A549 (cell line): ENCODE measurements around the gene CLSTN1. TPM values are rescaled to one million over a fixed set of nuclear protein-coding genes. Genes with fewer than 3 reads are reported as not detected.
"Not testable (repeated sequence)": the region's sequence is repeated elsewhere in the genome, so short reads cannot be mapped to it uniquely, and the experiment has no call there.

Experiments used
- ATAC-seq, 2 experiments: fragments of 200-7000 bp in 1 of 2; fragments of >200 bp in 1 of 2; cut with Nextera tagmentation in 1 of 2; cut with Tn5 transposase in 1 of 2; 3 replicates each; pipeline versions ENCODE4 v1.8.0 to v1.9.1; 2018 to 2020; ENCODE audit warnings: mild to moderate bottlenecking in 1 of 2, moderate library complexity in 1 of 2
- CTCF ChIA-PET: fragments of 300-600 bp; sonication (Branson Sonifier 250); formaldehyde crosslinking; extraction: SDS; loops from one replicate; lab custom pipeline; 2021; ENCODE audit warnings: antibody characterized with exemption, inconsistent platforms; lab: Yijun Ruan, JAX
- POLR2A ChIA-PET: fragments of 350-600 bp; formaldehyde crosslinking; extraction: SDS; loops from one replicate; lab custom pipeline; 2021; ENCODE audit warnings: antibody characterized with exemption, inconsistent platforms; lab: Yijun Ruan, JAX
- DNase-seq, 2 experiments: peaks; one replicate each; pipeline versions ENCODE4 v3.0.0 to v3.0.0-alpha.2; 2011 to 2016; ENCODE audit warnings: low read depth in 1 of 2, low spot score in 1 of 2
- FAIRE-seq: peaks from 2 replicates; lab custom pipeline; 2011; peaks lifted over from hg19 to GRCh38; lab: Jason Lieb, UNC
- H3K27ac ChIP-seq, 2 experiments: fragments of >200 bp; sonication (Bioruptor Twin); formaldehyde crosslinking; 3 replicates each; pipeline ENCODE4 v1.5.1; 2016 to 2017
- H3K4me1 ChIP-seq: fragments of >200 bp; sonication (Bioruptor Twin); formaldehyde crosslinking; 3 replicates; pipeline ENCODE4 v1.6.1; 2016
- H3K4me2 ChIP-seq: fragments of >200 bp; sonication (Bioruptor Twin); formaldehyde crosslinking; 3 replicates; pipeline ENCODE4 v1.6.1; 2016
- H3K4me3 ChIP-seq: fragments of >200 bp; sonication (Bioruptor Twin); formaldehyde crosslinking; 3 replicates; pipeline ENCODE4 v1.5.1; 2016
- H3K9me3 ChIP-seq: fragments of >200 bp; sonication (Bioruptor Twin); formaldehyde crosslinking; 3 replicates; pipeline ENCODE4 v1.6.1; 2016
- ATOH8 ChIP-seq: fragments of 250-450 bp; sonication (Bioruptor Pico); IDR thresholded peaks from 2 replicates; pipeline ENCODE4 v1.5.0; 2020; ENCODE audit warnings: low read depth, mild to moderate bottlenecking, moderate library complexity
- BHLHE40 ChIP-seq: IDR thresholded peaks from 2 replicates; pipeline ENCODE4 v1.6.1; 2012; ENCODE audit warnings: low read depth, low read length, inconsistent platforms
- CBX8 ChIP-seq: fragments of 200-600 bp; sonication (generic); IDR thresholded peaks from 2 replicates; pipeline ENCODE4 v1.6.1; 2016
- CEBPB ChIP-seq, 2 experiments: fragments of >200 bp in 1 of 2; sonication (Bioruptor Twin) in 1 of 2; formaldehyde crosslinking in 1 of 2; IDR thresholded peaks; 2 replicates each; pipeline ENCODE4 v1.6.1; 2012 to 2016
- CHD2 ChIP-seq: fragments of 150-350 bp; IDR thresholded peaks from 2 replicates; pipeline ENCODE4 v1.6.1; 2014; ENCODE audit warnings: low read length; ENCODE audit not compliant: partially characterized antibody
- ESRRA ChIP-seq: fragments of 150-350 bp; IDR thresholded peaks from 2 replicates; pipeline ENCODE4 v1.6.1; 2014; ENCODE audit warnings: mild to moderate bottlenecking, low read length, borderline replicate concordance
- GATA3 ChIP-seq: IDR thresholded peaks from 2 replicates; pipeline ENCODE4 v1.6.1; 2012; ENCODE audit warnings: borderline replicate concordance
- HDAC2 ChIP-seq: fragments of 200-600 bp; sonication (generic); IDR thresholded peaks from 2 replicates; pipeline ENCODE4 v1.6.1; 2016
- HOXA7 ChIP-seq: fragments of 250-450 bp; sonication (Bioruptor Pico); IDR thresholded peaks from 2 replicates; pipeline ENCODE4 v1.5.0; 2020; ENCODE audit warnings: mild to moderate bottlenecking, moderate library complexity
- HOXB13 ChIP-seq: fragments of 250-450 bp; sonication (Bioruptor Pico); IDR thresholded peaks from 2 replicates; pipeline ENCODE4 v1.5.0; 2020; ENCODE audit warnings: low read depth, mild to moderate bottlenecking, moderate library complexity
- HOXB5 ChIP-seq: fragments of 250-450 bp; sonication (Bioruptor Pico); IDR thresholded peaks from 2 replicates; pipeline ENCODE4 v1.5.0; 2020; ENCODE audit warnings: mild to moderate bottlenecking, moderate library complexity
- JUN ChIP-seq, 2 experiments: fragments of >200 bp; sonication (Bioruptor Twin); formaldehyde crosslinking; IDR thresholded peaks; 2 replicates in 1 of 2; 3 replicates in 1 of 2; pipeline ENCODE4 v1.6.1; 2016 to 2017
- KDM1A ChIP-seq: fragments of 200-600 bp; sonication (generic); IDR thresholded peaks from 2 replicates; pipeline ENCODE4 v1.6.1; 2016; ENCODE audit warnings: low read depth, mild to moderate bottlenecking
- KDM5A ChIP-seq: fragments of 200-600 bp; sonication (generic); IDR thresholded peaks from 2 replicates; pipeline ENCODE4 v1.6.1; 2016; ENCODE audit warnings: antibody characterized with exemption, mild to moderate bottlenecking
- MAFK ChIP-seq: fragments of 450-650 bp; IDR thresholded peaks from 2 replicates; pipeline ENCODE4 v1.6.1; 2014; ENCODE audit not compliant: partially characterized antibody
- NFE2L2 ChIP-seq: fragments of 150-350 bp; conservative IDR thresholded peaks from 2 replicates; pipeline ENCODE4 v1.6.1; 2014; ENCODE audit warnings: low read length
- NPAS2 ChIP-seq: fragments of 250-450 bp; sonication (Bioruptor Pico); IDR thresholded peaks from 2 replicates; pipeline ENCODE4 v1.8.0; 2022; ENCODE audit warnings: mild to moderate bottlenecking, moderate library complexity, borderline replicate concordance
- POLR2AphosphoS2 ChIP-seq: conservative IDR thresholded peaks from 2 replicates; pipeline ENCODE4 v1.6.1; 2012; ENCODE audit warnings: low read length, improper control_type of control experiment, inconsistent platforms
- RAD21 ChIP-seq, 2 experiments: fragments of >200 bp in 1 of 2; sonication (Bioruptor Twin) in 1 of 2; formaldehyde crosslinking in 1 of 2; IDR thresholded peaks in 1 of 2; conservative IDR thresholded peaks in 1 of 2; 2 replicates in 1 of 2; 3 replicates in 1 of 2; pipeline ENCODE4 v1.6.1; 2012 to 2018; ENCODE audit warnings: inconsistent platforms in 1 of 2
- RARB ChIP-seq: fragments of 250-450 bp; sonication (Bioruptor Pico); IDR thresholded peaks from 2 replicates; pipeline ENCODE4 v1.8.0; 2021; ENCODE audit warnings: mild to moderate bottlenecking, moderate library complexity
- RCOR1 ChIP-seq: fragments of 150-350 bp; IDR thresholded peaks from 2 replicates; pipeline ENCODE4 v1.6.1; 2014; ENCODE audit warnings: antibody characterized with exemption, low read length, low read depth
- RFX5 ChIP-seq: fragments of 450-650 bp; IDR thresholded peaks from 2 replicates; pipeline ENCODE4 v1.7.1; 2014; ENCODE audit warnings: antibody characterized with exemption, mild to moderate bottlenecking, moderate library complexity
- RNF2 ChIP-seq: fragments of 200-600 bp; sonication (generic); IDR thresholded peaks from 2 replicates; pipeline ENCODE4 v1.6.1; 2016; ENCODE audit warnings: low read depth, mild to moderate bottlenecking, antibody characterized with exemption, moderate library complexity, borderline replicate concordance
- SREBF2 ChIP-seq: fragments of 450-650 bp; IDR thresholded peaks from 2 replicates; pipeline ENCODE4 v1.6.1; 2014; ENCODE audit warnings: mild to moderate bottlenecking, moderate library complexity
- TFCP2L1 ChIP-seq: fragments of 250-450 bp; sonication (Bioruptor Pico); IDR thresholded peaks from 2 replicates; pipeline ENCODE4 v1.5.0; 2021; ENCODE audit warnings: mild to moderate bottlenecking
- ZC3H11A ChIP-seq: fragments of 450-650 bp; IDR thresholded peaks from 2 replicates; pipeline ENCODE4 v1.6.1; 2014; ENCODE audit warnings: antibody characterized with exemption, mild to moderate bottlenecking
- WGBS: methylation state at CpG from one replicate; pipeline ENCODE4 v1.1.6; 2017; ENCODE audit errors: missing lambda C conversion rate; 5-methylcytosine and 5-hydroxymethylcytosine counted together
- polyA plus RNA-seq, 4 experiments: library from polyadenylated mRNA; depleted of rRNA in 3 of 4; stranded (reverse); fragments of >200 nt; fragmentation: RNase III in 1 of 4; extraction: RNeasy Plus Mini Kit Qiagen cat#74134 plus additional on column Dnase treatment in 1 of 4; gene quantifications; 2 replicates in 3 of 4; 3 replicates in 1 of 4; pipeline ENCODE4 v1.2.3, GENCODE V29; 2011 to 2017
- TF ChIP-seq, protein P1 (sequence below): fragments of >200 bp; sonication (Bioruptor Twin); formaldehyde crosslinking; IDR thresholded peaks from 2 replicates; pipeline ENCODE4 v1.6.1; 2016
- TF ChIP-seq, protein P2 (sequence below): IDR thresholded peaks from 2 replicates; pipeline ENCODE4 v1.6.1; 2012
- TF ChIP-seq, protein P3 (sequence below): IDR thresholded peaks from 2 replicates; pipeline ENCODE4 v1.6.1; 2012
- TF ChIP-seq, protein P4 (sequence below): IDR thresholded peaks from 2 replicates; pipeline ENCODE4 v1.6.1; 2012; ENCODE audit warnings: low read depth, borderline replicate concordance

The CLSTN1 gene
- polyA plus RNA-seq, 2 of the 4 experiments (the other 2 are of a cell fraction) = 27.3 to 56.1 TPM

- Histone ChIP-seq H3K4me3 (no peak overlapping the region), H3K4me2 (no peak overlapping the region), H3K27ac (no peak overlapping the region), H3K9me3 (no peaks in the 10 kb centered on the region), H3K4me1 (peaks cover 22% of the 10 kb centered on the region)
- WGBS = 81% methylated on average over 2 of the region's 2 CpGs
- POLR2A ChIA-PET = no interaction called here
- CTCF ChIA-PET = no interaction called here
- FAIRE-seq (no peak), ATAC-seq (no peak), DNase-seq (no peak)
- TF ChIP-seq NFE2L2 (no peak), ESRRA (no peak), JUN (IDR thresholded peaks at IDR 0.05) (no peak), HOXA7 (CRISPR knock-in tag) (no peak), CHD2 (no peak), GATA3 (no peak), ZC3H11A (no peak), RFX5 (no peak), RCOR1 (no peak), HDAC2 (no peak), HOXB5 (CRISPR knock-in tag) (no peak), CEBPB (IDR thresholded peaks at IDR 0.05) (no peak), NPAS2 (CRISPR knock-in tag) (no peak), RARB (CRISPR knock-in tag) (no peak), SREBF2 (no peak)
- TF ChIP-seq, protein P1, sequence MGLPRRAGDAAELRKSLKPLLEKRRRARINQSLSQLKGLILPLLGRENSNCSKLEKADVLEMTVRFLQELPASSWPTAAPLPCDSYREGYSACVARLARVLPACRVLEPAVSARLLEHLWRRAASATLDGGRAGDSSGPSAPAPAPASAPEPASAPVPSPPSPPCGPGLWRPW = no peak
These were observed 59.9 kb downstream of the CLSTN1 start for GRCh38 chr1:9763914-9764313.

DNA sequence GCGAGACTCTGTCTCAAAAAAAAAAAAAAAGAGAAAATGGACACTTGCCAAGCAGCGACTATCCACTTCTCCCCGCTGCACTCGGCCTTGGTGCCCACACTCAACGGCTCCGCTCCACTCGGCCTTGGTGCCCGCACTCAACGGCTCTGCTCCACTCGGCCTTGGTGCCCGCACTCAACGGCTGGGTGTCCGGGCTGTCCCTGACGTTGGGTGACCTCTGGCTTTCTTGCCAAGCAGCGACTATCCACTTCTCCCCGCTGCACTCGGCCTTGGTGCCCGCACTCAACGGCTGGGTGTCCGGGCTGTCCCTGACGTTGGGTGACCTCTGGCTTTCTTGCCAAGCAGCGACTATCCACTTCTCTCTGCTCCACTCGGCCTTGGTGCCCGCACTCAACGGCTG is 61.3 kb downstream of the CLSTN1 start:
- CTCF ChIA-PET = interaction anchor here (0.6 kb wide), 1 partner anchor 22 kb away, joined by 3 read pairs; no protein-coding TSS in a partner anchor
- H3K9me3 ChIP-seq, FAIRE-seq, POLR2A ChIA-PET, ATAC-seq, H3K4me2 ChIP-seq, DNase-seq, H3K4me3 ChIP-seq, H3K27ac ChIP-seq: not testable (repeated sequence)
- H3K4me1 ChIP-seq = peaks cover 17% of the 10 kb centered on the region
- WGBS = 92% methylated on average over 11 of the region's 25 CpGs

DNA sequence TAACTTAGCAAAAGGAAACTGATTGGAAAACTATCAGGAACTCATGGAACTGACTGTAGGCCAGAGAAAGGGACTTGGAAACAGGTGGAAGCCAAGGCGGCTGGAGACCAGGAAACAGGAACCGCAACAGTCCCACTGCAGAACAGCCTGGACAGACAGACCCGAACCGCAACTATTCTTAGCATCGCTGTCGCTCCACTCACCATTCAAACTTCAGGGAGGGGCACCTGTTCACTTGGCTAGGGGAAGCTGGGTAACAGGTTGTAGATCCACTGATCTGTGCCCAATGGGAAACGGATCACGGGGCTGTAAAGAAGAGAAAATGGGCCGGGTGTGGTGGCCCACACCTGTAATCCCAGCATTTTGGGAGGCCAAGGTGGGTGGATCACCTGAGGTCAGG is 61.9 kb downstream of the CLSTN1 start:
- H3K27ac ChIP-seq = no peak overlapping the region
- ATAC-seq (no peak), FAIRE-seq (no peak), DNase-seq (no peak)
- H3K4me1 ChIP-seq = peaks cover 13% of the 10 kb centered on the region
- H3K9me3 ChIP-seq = no peaks in the 10 kb centered on the region
- TF ChIP-seq RAD21 (conservative IDR thresholded peaks at IDR 0.05 in 1 of 2, IDR thresholded peaks at IDR 0.05 in 1 of 2) (no peak), KDM1A (no peak), BHLHE40 (no peak), MAFK (no peak), HOXB13 (CRISPR knock-in tag) (no peak), ATOH8 (CRISPR knock-in tag) (no peak), RNF2 (no peak), CEBPB (IDR thresholded peaks at IDR 0.05) (no peak), TFCP2L1 (no peak), JUN (IDR thresholded peaks at IDR 0.05) (no peak), POLR2AphosphoS2 (no peak), ZC3H11A (no peak), KDM5A (no peak), CBX8 (no peak)
- TF ChIP-seq, protein P2, sequence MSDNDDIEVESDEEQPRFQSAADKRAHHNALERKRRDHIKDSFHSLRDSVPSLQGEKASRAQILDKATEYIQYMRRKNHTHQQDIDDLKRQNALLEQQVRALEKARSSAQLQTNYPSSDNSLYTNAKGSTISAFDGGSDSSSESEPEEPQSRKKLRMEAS = no peak
- TF ChIP-seq, protein P3, sequence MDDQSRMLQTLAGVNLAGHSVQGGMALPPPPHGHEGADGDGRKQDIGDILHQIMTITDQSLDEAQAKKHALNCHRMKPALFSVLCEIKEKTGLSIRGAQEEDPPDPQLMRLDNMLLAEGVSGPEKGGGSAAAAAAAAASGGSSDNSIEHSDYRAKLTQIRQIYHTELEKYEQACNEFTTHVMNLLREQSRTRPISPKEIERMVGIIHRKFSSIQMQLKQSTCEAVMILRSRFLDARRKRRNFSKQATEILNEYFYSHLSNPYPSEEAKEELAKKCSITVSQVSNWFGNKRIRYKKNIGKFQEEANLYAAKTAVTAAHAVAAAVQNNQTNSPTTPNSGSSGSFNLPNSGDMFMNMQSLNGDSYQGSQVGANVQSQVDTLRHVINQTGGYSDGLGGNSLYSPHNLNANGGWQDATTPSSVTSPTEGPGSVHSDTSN = no peak
- TF ChIP-seq, protein P4, sequence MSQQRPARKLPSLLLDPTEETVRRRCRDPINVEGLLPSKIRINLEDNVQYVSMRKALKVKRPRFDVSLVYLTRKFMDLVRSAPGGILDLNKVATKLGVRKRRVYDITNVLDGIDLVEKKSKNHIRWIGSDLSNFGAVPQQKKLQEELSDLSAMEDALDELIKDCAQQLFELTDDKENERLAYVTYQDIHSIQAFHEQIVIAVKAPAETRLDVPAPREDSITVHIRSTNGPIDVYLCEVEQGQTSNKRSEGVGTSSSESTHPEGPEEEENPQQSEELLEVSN = no peak
- POLR2A ChIA-PET = no interaction called here
- 96% methylated on average over 9 of the region's 9 CpGs for WGBS
- H3K4me3 ChIP-seq = no peak overlapping the region
- CTCF ChIA-PET = interaction anchor here (1.5 kb wide), 1 partner anchor 12 kb away, joined by 3 read pairs; no protein-coding TSS in a partner anchor
- no peak overlapping the region for H3K4me2 ChIP-seq
